B cell (primary cell): Measurements from ENCODE around the gene PTCD1.

Experiments used
- CTCF ChIP-seq: fragments of 200-600 bp; IDR thresholded peaks from one replicate; pipeline ENCODE4 v1.8.0; 2022; ENCODE audit warnings: antibody characterized with exemption, mild to moderate bottlenecking
- EZH2 ChIP-seq: IDR thresholded peaks from 2 replicates; pipeline ENCODE4 v1.6.1; 2012; ENCODE audit warnings: borderline replicate concordance, low read depth, mild to moderate bottlenecking, moderate library complexity, low read length; ENCODE audit not compliant: insufficient read depth, poor library complexity, severe bottlenecking

- TF ChIP-seq CTCF (no peak), EZH2 (no peak)
Measured at GRCh38 chr7:99461221-99461620, 22.6 kb upstream of the PTCD1 start.
